Neutrophil (primary cell): ENCODE data around the gene WDR37.

Source experiments
- H3K27ac ChIP-seq: fragments of 200-600 bp; sonication (generic); 2 replicates; pipeline ENCODE4 v1.5.1; 2016; ENCODE audit warnings: mild to moderate bottlenecking, moderate library complexity
- H3K27me3 ChIP-seq: fragments of 200-600 bp; sonication (generic); 2 replicates; pipeline ENCODE4 v1.6.0; 2016; ENCODE audit warnings: mild to moderate bottlenecking
- H3K36me3 ChIP-seq: fragments of 200-600 bp; sonication (generic); 2 replicates; pipeline ENCODE4 v1.5.1; 2017
- H3K4me1 ChIP-seq, 2 experiments: fragments of 200-600 bp in 1 of 2; sonication (generic) in 1 of 2; 1 replicate in 1 of 2; 2 replicates in 1 of 2; pipeline versions ENCODE4 v1.5.1 to v1.6.1; 2013 to 2016; ENCODE audit warnings: low read depth in 1 of 2, low read length in 1 of 2, mild to moderate bottlenecking in 1 of 2, moderate library complexity in 1 of 2; ENCODE audit not compliant: control insufficient read depth in 1 of 2, insufficient read depth in 1 of 2
- H3K4me3 ChIP-seq, 2 experiments: fragments of 200-600 bp in 1 of 2; sonication (generic) in 1 of 2; 1 replicate in 1 of 2; 2 replicates in 1 of 2; pipeline ENCODE4 v1.5.1; 2013 to 2016; ENCODE audit warnings: low read depth in 1 of 2, low read length in 1 of 2, mild to moderate bottlenecking in 1 of 2, moderate library complexity in 1 of 2
- H3K9me3 ChIP-seq: fragments of 200-600 bp; sonication (generic); 2 replicates; pipeline ENCODE4 v1.5.1; 2016
- CTCF ChIP-seq: fragments of 200-600 bp; sonication (generic); IDR thresholded peaks from 2 replicates; pipeline ENCODE4 v1.5.1; 2016; ENCODE audit warnings: antibody characterized with exemption

Gene WDR37

GRCh38 chr10:1107679-1108078 is 51.5 kb downstream of the WDR37 start:
- H3K36me3 ChIP-seq: peaks cover 100% of the 10 kb centered on the region

GRCh38 chr10:1109795-1110673 is 53.8 kb downstream of the WDR37 start:
- no peaks in the 10 kb centered on the region for H3K27me3 ChIP-seq
- H3K4me1 ChIP-seq: no peaks in the 10 kb centered on the region
- H3K4me3 ChIP-seq: no peak overlapping the region
- peaks cover 99% of the 10 kb centered on the region for H3K36me3 ChIP-seq
- H3K27ac ChIP-seq: no peak overlapping the region
- no peaks in the 10 kb centered on the region for H3K9me3 ChIP-seq
- TF ChIP-seq CTCF: no peak

More at GRCh38 chr10:1107679-1108078, 51.5 kb downstream of the WDR37 start:
- H3K27ac ChIP-seq: no peak overlapping the region
- no peak for TF ChIP-seq CTCF
- no peaks in the 10 kb centered on the region for H3K9me3 ChIP-seq
- no peaks in the 10 kb centered on the region for H3K27me3 ChIP-seq
- no peak overlapping the region for H3K4me3 ChIP-seq
- H3K4me1 ChIP-seq: no peaks in the 10 kb centered on the region

- Histone ChIP-seq H3K9me3 (no peaks in the 10 kb centered on the region), H3K4me3 (no peak overlapping the region), H3K36me3 (peaks cover 99% of the 10 kb centered on the region), H3K27me3 (no peaks in the 10 kb centered on the region), H3K27ac (no peak overlapping the region), H3K4me1 (no peaks in the 10 kb centered on the region)
- no peak for TF ChIP-seq CTCF
Observed at GRCh38 chr10:1110674-1111119, 54.5 kb downstream of the WDR37 start.

- Histone ChIP-seq H3K36me3 (peaks cover 96% of the 10 kb centered on the region), H3K4me1 (no peaks in the 10 kb centered on the region), H3K27me3 (no peaks in the 10 kb centered on the region), H3K4me3 (no peak overlapping the region), H3K27ac (no peak overlapping the region), H3K9me3 (no peaks in the 10 kb centered on the region)
- TF ChIP-seq CTCF: no peak
Observed at GRCh38 chr10:1114315-1114714, 58.1 kb downstream of the WDR37 start.

GRCh38 chr10:1114719-1115606 is 58.8 kb downstream of the WDR37 start:
- no peak for TF ChIP-seq CTCF
- Histone ChIP-seq H3K27ac (no peak overlapping the region), H3K9me3 (no peaks in the 10 kb centered on the region), H3K4me3 (no peak overlapping the region), H3K36me3 (peaks cover 96% of the 10 kb centered on the region), H3K4me1 (no peaks in the 10 kb centered on the region), H3K27me3 (no peaks in the 10 kb centered on the region)
